IPS-NIHi11 (cell line): Measurements from ENCODE around the gene FPR3.

ENCODE experiments used
- DNase-seq: peaks from one replicate; pipeline ENCODE4 v3.0.0; 2012; ENCODE audit warnings: mixed read lengths, low spot score

Gene FPR3

GRCh38 chr19:51807111-51807701 is 12.2 kb downstream of the FPR3 start:
- peak; percentile 28 for DNase-seq

GRCh38 chr19:51807925-51808324 is 13.0 kb downstream of the FPR3 start:
- no peak for DNase-seq

- DNase-seq = no peak
Observed at GRCh38 chr19:51808333-51808986, 13.5 kb downstream of the FPR3 start.

- no peak for DNase-seq
Observed at GRCh38 chr19:51809787-51810186, 14.8 kb downstream of the FPR3 start.

GRCh38 chr19:51810223-51810622 is 15.3 kb downstream of the FPR3 start:
- no peak for DNase-seq

GRCh38 chr19:51811344-51811743 is 16.4 kb downstream of the FPR3 start:
- no peak for DNase-seq

GRCh38 chr19:51815043-51815442 is 20.1 kb downstream of the FPR3 start:
- no peak for DNase-seq

- no peak for DNase-seq
Observed at GRCh38 chr19:51816711-51817110, 21.8 kb downstream of the FPR3 start.

GRCh38 chr19:51820011-51820410 is 25.1 kb downstream of the FPR3 start:
- DNase-seq = no peak

GRCh38 chr19:51820831-51821446 is 26.0 kb downstream of the FPR3 start:
- no peak for DNase-seq

- no peak for DNase-seq
Observed at GRCh38 chr19:51821456-51821855, 26.5 kb downstream of the FPR3 start.

GRCh38 chr19:51821921-51822320 is 27.0 kb downstream of the FPR3 start:
- no peak for DNase-seq

- DNase-seq = no peak
Observed at GRCh38 chr19:51822325-51822724, 27.4 kb downstream of the FPR3 start.

GRCh38 chr19:51822946-51823345 is 28.0 kb downstream of the FPR3 start:
- DNase-seq = no peak

GRCh38 chr19:51824281-51825005 is 29.5 kb downstream of the FPR3 start:
- no peak for DNase-seq

- no peak for DNase-seq
Observed at GRCh38 chr19:51830274-51830673, 35.3 kb downstream of the FPR3 start.

GRCh38 chr19:51837145-51837544 is 42.2 kb downstream of the FPR3 start:
- no peak for DNase-seq

- DNase-seq = no peak
Observed at GRCh38 chr19:51861870-51862622, 67.1 kb downstream of the FPR3 start.

- no peak for DNase-seq
Observed at GRCh38 chr19:51873097-51873496, 78.1 kb downstream of the FPR3 start.
